GM19351 (cell line): ENCODE results near the gene FOXO3.
"Not testable (repeated sequence)": the region's sequence is repeated elsewhere in the genome, so short reads cannot be mapped to it uniquely, and the experiment has no call there.

Experiments
- ATAC-seq: cut with Tn5 transposase; IDR thresholded peaks from one replicate; pipeline ENCODE4 v1.9.1; 2021; ENCODE audit warnings: mild to moderate bottlenecking, moderate library complexity; ENCODE audit not compliant: unreplicated experiment

FOXO3 gene

DNA sequence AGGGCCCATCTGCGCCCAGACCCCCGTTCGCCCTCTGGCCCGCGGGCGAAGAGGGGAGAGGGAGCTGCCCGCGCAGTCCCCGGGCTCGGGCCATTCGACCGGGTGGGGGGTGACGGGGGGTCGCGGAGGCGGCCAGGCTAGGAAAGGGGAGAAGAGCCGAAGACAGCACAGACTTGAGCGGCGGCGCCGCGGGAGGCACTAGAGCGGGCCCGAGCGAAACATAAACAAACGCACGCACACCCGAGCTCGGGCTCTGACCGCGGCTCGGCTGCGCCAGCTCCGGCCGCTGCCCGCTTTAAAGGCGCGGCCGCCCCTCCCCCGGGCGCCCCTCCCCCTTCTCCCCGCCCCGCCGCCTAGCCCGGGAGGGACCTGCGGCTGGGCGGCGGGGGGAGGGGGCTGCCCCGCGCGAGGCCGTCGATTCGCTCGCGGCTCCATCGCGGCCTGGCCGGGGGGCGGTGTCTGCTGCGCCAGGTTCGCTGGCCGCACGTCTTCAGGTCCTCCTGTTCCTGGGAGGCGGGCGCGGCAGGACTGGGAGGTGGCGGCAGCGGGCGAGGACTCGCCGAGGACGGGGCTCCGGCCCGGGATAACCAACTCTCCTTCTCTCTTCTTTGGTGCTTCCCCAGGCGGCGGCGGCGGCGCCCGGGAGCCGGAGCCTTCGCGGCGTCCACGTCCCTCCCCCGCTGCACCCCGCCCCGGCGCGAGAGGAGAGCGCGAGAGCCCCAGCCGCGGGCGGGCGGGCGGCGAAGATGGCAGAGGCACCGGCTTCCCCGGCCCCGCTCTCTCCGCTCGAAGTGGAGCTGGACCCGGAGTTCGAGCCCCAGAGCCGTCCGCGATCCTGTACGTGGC, at the start of gene FOXO3:
Gene FOXO3, plus strand, starts transcription at position 455 of the 846 bp plus-strand sequence. Its CDS starts 292 bp downstream, at position 747.
- no peak for ATAC-seq

DNA sequence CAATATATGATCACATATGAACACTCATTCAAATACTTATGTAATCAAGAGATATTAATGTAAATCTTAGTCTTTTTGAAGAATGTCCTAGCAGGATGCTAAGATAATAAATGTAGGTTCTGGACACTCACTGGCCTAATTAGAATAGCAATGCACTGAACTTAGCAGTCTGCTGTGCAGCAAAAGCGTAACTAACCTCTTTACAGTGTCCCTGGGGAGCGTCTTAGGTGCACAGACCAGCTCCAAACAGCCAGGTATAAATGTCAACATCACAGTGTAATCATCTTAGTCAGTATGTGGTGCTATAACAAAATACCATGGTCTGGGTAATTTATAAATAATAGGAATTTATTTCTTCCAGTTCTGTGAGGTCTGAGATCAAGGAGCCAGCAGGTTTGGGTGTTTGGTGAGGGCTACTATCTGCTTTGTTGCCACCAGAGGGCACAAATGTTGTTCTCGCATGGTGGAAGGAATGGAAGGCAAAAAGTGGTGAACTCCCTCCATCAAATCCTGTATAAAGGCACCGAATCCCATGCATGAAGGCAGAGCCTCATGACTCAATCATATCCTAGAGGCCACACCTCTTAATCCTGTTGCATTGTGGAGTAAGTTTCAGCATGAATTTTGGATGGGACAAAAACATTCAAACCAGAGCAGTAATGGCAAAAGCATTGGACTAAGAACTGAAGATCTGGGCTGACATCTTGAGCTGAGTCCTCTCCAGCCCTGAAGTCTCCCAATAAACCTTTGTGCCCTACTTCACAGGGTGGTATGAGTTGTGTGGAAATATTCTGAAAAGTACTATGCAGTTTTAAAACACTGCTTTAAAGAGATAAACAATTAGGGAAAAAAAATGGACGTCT, 41.8 kb upstream of the FOXO3 start:
- no peak for ATAC-seq

DNA sequence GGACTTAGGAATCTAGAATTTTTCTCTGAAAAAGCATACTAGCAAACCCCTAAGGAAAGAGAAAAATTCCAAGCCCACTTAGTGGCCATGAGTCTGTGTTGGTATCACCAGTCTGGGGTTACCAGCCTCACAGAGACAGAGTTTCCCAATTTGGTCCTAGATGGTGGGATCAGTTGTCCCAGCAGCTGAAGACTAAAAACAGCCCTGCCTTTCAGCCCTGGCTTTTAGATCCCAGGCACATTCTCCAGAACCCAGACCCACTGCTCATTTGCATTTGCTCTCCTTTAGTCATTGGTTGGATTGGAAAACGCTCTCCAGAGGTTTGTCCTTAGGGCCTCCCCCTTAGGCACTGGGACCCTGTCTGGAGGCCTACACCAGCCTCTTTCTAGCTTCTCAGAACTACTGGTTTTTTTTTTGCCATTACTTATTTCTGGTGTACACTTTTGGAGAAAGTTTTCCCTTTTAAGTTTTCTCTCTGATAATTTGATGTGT, 39.1 kb upstream of the FOXO3 start:
- ATAC-seq = no peak

DNA sequence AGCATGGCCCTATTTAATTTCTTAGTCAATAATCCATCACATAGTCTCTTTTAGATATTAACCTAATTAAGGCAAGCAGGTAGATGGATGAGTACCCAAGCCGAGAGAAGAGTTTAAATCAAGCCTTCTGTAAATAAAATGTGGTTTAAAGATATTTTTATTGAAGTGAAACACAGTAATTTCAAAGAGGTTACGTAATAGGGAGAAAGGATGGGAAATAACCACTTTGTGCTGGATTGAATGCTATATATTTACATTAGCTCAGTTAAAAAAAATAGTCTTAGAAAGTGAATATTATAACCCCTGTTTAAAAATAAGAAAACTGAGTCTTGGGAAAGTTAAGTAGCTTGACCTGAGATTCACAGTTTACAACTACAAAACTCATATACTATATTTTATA, 37.0 kb upstream of the FOXO3 start:
- no peak for ATAC-seq

DNA sequence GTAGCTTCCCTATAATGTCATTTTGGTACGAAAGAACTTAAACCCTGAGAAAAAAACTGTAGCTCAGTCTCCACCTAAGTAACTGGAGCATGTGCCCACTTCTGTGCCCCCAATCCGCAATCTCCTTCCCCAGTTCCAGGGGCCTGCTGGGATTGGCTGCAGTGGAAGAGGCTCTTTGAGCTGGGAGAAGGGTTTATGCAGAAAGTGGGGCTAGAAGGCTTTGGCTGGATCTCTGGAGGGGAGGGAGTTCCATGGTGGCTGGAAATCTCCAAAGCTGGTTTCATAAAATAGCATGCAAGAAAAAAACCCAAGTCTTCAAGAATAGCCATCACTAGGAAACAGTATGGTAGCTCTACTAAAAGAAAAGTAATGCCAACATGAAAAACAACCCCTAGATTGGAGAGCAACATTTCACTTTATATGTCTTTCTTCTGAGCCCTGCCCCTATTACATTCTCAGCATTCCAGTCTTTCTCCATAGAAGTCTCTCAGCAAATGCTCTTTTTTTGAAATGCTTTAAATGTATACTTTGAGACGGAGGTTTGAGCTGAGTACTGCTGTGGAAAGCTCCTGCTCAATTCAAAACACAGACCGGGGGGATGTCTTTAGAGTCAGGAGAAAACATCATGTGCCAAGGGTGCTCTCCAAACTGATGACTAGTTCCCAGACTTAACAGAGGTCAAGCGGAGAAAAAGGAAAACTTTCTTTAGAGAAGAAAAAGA, 36.0 kb upstream of the FOXO3 start:
- ATAC-seq = no peak

DNA sequence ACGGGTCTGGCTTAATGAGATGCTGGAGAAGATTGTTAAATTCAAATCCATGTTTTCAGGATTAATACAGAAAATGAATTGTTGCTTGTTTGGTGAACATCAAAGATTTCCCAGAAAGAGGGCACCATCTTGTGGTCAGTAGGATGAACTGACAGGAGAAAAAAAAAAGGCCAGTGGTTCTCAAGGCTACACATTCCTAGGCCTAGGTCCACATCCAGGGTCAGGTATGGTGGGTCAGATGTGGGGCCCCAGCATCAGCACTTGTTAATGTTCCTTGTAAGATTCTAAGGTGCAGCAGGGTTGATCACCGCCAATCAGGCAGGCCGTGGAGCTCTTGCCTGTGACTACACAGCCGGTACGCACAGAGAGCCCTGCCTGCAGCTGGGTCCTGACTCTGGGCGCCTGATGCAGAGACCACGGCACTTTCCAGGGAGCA, 34.0 kb upstream of the FOXO3 start:
- ATAC-seq = no peak

DNA sequence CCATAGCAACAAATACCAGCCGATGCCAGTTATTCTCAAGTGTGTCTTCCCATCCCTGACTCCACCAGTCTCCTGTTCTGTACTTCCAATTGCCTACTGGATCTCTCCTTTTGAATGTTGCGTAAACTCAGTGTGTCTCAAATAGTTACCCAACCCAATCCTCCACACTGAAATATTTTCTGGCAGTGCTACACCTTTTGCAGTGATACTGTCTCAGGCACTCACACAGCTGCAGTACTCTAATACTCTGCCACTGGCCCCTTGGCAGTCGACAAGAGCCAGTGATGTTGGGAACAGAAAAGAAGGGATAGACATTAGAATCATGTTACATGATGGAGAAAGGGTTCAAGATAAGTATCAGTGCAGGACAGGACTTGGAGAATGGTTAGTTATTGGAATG, 31.8 kb upstream of the FOXO3 start:
- no peak for ATAC-seq

DNA sequence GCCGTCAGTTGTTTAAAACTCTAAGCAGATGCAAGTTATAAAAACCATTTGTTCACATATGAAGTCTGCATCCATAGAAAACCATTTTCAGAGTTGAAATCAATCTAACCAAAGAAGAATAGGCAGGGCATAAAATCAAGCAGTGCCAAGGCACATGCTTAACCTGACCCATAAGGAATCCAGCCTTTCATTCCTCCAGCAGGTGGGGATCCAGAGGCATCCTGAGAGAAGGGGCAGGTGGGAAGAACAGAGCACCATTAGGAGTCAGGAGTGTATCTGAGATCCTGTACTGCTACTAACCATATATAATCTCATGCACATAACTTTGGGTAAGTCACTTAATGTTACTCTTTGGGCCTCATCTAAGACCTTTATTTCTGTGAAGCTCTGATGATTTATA, 29.4 kb upstream of the FOXO3 start:
- no peak for ATAC-seq

DNA sequence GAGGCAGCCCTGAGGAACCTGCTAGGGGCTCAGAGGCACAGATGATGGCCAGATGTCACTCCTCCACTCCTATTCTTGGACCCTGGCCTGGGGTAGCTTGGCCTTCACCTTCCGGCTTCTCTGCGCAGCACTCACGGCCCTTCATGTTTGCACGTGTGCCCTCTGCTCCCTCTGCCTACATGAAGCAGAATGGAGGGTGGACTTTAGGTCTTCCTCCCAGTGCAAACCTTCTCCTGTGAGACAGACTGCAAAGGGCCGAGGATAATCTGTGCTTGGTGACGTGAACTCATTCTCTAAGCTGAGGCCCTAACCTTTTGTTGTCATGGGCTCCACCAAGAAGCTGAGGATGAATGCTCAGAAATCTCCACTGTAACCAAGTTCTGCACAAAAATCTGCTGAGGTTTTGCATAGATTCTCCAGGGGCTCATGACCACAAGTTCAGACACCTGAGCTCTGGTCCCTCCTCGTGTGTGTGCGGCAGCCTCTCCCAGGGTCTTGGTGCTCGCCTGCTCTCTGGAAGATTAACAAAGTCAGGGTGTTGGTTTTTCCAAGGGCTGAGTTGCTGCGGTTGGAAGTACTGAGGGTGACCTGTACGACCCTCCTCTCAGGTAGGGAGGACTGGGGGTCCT, 25.5 kb upstream of the FOXO3 start:
- ATAC-seq = no peak

DNA sequence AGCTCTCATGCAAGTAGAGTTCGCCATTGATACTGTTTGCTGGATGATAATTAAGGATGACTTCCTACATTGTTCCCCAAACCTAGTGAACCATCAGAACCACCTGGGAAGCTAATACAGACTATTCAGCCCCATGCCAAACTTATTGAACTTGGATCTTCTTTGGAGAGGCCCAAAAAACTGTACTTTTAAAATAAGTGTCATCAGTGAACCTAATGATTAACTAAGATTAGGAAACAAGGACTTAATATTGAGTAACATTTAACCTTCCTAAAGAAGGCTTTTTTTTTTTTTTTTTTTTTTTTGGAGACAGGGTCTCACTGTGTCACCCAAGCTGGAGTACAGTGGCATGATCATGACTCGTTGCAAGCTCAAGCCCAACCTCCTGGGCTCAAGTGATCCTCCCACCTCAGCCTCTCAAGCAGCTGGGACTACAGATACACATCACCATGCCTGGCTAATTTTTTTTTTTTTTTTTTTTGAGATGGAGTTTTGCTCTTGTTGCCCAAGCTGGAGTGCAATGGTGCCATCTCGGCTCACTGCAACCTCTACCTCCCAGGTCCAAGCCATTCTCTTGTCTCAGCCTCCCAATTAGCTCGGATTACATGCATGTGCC, 24.7 kb upstream of the FOXO3 start:
- not testable (repeated sequence) for ATAC-seq

DNA sequence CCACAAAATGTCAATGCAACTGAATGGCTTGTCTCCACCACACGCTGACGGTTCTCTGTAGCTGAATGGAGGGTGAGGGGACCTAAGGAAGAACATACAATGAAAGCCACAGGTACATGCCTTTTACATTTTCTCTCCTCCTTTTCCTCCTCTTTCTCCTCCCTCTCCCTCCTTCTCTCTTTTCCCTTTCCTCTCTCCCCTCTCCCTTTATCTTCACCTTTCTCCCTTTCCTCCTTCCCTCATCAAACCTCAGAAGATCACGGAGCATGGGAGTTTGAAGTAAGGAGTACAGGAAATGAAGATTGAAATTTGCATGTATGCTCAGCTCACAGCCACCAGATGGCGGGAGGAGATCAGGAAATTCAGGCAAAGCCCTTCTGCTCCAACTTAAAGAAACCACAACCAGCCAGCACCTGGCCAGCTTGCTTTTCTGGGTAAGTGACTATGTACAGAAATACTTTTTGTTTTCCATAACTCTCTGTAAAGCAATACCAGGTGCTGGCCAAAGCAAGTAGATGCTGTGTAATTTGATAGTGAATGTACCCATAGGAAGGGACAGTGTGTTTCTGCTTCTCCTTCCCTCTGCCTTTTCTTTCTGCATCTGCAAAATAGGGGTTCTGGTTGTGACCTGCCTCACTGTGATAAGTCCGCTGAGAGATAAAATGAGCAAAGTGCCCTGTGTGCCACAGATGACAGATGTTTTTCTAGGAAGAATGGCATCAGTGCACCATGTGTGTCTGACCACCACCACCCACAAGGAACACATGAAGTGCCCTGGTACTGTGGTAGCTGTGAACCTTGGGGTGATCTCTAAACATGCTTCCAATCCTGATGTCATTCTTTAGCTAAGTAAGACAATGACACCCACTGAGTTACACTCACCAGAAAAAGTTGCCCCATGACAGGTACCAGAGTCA, 18.6 kb upstream of the FOXO3 start:
- ATAC-seq = peak; percentile 50

DNA sequence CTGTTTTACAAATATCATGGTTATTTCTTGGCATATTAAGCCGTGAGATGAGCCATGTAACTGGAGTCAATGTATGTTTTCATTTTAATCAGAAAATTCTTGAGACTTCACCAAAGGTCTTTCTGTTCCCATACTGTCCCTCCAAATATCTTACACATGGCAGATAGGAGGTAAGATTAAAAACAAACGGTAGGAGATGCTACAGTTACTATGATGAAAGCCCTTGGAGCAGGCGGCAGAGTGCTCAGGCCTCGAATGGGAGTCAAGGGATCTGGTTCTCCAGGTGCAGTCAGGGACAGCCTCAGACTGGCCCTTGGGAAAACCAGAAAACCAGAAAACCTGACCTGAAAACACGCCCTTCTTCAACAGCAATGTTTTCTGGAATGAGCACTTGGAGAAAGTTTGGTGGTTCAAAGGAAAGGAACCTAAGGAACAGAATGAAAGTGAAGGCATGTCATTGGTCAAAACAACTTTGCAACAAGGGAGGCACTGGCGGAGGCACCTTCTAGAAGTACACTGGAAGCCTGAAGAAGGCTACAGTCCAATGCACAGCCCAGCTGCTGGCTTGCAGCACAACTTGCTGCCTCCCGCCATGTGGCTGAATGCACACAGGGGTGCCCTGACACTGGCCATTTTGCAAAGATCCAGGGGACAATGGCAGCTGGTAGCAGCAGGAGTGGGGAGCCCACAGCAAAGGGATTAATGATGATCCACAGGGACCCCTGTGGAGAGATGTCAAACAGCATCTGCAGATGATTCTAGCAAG, 17.4 kb upstream of the FOXO3 start:
- no peak for ATAC-seq

DNA sequence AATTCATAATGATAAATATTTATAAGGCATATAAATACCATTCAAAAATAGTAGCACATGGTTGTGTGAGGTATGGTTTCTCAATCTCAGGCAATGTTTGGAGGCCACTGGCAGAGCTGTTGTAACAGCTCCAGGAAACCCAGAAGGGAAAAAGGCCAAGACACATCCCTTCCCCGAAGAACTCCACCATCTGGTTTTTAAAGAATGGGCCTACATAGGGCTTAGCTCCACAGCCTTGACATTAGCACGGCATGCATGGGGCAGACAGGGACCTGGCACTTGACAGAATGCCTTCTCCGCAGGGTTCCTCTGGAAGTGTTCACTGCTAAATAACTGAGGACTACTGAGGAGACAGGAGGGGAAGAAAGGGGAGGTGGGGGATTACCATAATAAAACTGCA, 16.1 kb upstream of the FOXO3 start:
- ATAC-seq = no peak

DNA sequence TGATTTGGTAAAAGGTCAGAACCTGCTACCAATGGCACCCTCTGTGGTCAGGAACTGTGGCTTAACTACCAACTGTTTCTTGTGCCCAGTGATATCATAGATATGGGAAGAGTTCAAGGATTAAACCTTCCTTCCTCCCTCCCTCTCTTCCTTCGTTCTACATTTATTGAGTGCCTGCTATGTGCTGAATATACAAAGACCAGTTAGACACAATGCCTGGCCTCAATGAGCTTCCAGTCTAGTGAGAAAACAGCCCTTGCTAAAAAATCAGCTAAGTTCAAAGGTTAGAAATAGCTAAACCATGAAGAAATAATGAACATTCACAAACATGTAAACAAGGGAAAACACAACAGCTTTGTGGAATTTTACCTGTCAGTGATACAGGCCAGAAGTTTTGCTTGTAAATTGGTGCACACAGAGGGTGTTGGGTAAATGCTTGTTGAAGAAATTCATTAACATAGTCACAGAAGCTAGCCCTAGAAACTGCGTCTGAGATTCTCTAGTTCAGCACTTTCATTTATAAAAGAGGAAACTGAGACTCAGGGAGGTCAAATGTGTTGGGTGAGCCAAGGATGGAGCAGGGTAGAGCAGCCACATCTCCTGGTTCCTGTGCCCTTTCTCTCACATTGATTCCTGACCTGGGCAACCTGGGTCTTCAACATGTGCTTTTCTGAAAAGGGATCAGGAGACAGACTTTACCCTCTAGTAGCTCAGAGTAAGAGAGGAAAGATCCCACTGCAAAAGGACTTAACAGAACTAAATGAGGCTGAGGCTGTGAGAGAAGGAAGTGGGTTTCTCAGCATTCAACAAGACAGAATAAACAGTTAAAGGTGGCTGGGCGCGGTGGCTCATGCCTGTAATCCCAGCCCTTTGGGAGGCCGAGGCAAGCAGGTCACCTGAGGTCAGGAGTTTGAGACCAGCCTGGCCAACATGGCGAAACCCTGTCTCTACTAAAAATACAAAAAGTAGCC, 14.4 kb upstream of the FOXO3 start:
- no peak for ATAC-seq

DNA sequence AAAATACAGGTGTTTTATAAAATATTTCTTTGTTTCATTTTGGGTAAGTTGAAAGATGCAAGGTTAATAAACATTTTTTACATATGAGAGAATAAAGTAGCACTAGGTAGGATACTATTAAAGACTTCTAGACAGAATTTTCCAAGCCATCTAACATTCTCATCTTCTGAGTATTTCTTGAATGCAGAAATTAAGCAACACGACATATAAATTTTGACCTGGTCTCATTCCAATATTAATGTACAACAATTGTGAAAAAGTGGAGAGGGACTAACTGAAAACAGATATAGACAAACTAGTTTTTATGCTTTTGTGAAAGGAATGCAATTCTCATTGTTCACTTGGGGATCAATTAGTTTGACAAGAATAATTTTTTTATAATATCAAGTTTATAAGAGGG, 11.5 kb upstream of the FOXO3 start:
- ATAC-seq = no peak

DNA sequence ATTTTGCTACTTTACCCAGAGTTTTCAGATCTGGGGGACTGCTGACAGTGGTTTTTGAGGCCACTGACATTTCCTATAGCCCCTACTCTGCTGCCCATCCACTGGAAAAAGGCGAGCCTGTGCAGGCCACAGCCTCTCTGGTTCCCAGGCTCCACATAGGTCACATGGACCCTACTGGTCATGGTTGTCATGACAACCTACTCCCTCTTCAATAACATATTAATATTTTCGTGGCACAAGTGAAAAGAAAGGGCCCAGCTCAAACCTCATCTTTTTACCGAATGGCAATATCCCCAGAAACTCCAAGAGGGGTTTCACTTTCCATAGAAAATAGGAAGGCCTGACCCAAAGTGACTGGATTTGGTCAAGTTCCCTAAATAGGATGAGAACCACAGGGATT, 11.0 kb upstream of the FOXO3 start:
- no peak for ATAC-seq

DNA sequence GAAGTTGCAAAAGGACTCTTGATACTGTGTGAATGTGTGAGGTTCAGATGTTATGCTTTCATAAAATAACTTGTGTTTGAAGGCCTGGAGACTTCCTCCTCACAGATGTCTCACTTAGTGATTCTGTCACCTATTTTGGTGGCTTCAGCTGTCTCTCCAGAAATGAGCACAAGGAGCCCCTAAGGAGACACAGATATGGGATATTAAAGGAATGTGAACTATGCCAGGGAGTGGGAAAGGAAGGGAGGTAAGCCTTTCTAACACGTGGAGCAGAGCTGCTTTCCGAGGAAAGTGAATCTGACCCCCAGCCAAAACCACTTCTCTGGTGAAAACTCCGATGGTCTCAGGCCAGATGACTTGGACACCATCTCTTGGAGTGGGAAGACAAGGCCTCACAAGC, 10.5 kb upstream of the FOXO3 start:
- no peak for ATAC-seq
